HG03097 (cell line): Measurements from ENCODE around the gene CAPZA3.
"Not testable (repeated sequence)": the region's sequence is repeated elsewhere in the genome, so short reads cannot be mapped to it uniquely, and the experiment has no call there.

Experiments used
- ATAC-seq: cut with Tn5 transposase; IDR thresholded peaks from one replicate; pipeline ENCODE4 v1.9.1; 2021; ENCODE audit not compliant: unreplicated experiment, low FRiP score

Gene CAPZA3

GRCh38 chr12:18753481-18754123 lies 15.7 kb downstream of the CAPZA3 start:
- ATAC-seq, result no peak

DNA sequence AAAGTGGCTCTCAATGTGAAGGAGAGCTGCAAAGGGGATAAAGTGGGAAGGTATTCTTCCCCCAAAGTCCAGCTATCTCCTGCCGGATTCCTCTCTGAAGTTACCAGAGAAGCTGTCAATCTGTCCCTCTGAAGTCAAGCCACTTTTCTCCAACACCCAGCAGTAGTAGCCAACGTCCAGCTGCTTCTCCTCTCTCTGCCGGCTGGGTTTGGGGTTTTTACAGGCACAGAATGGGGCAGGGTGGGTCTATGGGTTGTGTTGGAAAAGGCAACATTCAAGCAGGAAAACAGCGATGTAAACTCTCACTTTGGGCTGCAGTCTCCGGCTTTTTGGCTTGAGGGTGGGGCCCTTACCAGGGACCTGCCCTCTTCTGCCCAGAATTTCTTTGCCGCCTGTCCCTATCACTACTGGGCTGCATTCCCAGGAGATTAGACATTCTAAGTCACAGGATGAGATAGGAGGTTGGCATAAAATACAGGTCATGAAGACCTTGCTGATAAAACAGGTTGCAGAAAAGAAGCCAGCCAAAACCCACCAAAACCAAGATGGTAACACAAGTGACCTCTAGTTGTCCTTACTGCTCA lies 16.3 kb downstream of the CAPZA3 start:
- ATAC-seq, result no peak

DNA sequence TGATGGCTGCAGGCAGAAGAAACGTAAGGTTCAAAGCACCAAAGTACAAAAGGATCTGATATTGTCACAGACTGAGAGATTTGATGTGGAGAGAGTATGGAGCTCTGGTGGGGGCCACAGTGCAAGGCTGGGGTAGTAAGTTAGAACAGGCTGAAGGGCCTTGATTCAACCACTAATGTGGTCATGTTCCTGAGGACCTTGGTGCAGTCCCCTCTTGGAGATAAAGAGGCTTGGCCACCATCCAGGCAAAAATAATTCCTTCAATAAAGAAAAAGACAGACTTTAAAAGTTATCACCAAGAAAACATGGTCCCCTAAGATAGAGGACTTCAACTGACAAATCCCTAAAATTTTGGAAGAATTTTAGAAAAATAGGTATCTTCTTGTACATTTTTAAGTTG lies 17.4 kb downstream of the CAPZA3 start:
- no peak for ATAC-seq

- not testable (repeated sequence) for ATAC-seq
Measured at GRCh38 chr12:18766479-18766878, 28.6 kb downstream of the CAPZA3 start.

- ATAC-seq, result no peak
Measured at GRCh38 chr12:18782827-18783226, 44.9 kb downstream of the CAPZA3 start.

- ATAC-seq, result not testable (repeated sequence)
Measured at GRCh38 chr12:18785465-18785864, 47.5 kb downstream of the CAPZA3 start.
